ENCODE measurements around the gene FLT3LG. TPM values are rescaled to one million over a fixed set of nuclear protein-coding genes. Genes with fewer than 3 reads are reported as not detected.

Gene FLT3LG
- total RNA-seq, 1 donor from 2014 or later: 1.3 TPM

GRCh38 chr19:49512970-49513745, 39.1 kb downstream of the FLT3LG start:
- DNase-seq (ENCODE audit: low read depth in 2 of 2): peak in 1 of 2 donors; percentile 47

- DNase-seq (ENCODE audit: low read depth in 2 of 2): no peak
Measured at GRCh38 chr19:49513746-49514118, 39.7 kb downstream of the FLT3LG start.

- no peak for DNase-seq (ENCODE audit: low read depth in 2 of 2)
Measured at GRCh38 chr19:49514151-49514550, 40.1 kb downstream of the FLT3LG start.

DNA sequence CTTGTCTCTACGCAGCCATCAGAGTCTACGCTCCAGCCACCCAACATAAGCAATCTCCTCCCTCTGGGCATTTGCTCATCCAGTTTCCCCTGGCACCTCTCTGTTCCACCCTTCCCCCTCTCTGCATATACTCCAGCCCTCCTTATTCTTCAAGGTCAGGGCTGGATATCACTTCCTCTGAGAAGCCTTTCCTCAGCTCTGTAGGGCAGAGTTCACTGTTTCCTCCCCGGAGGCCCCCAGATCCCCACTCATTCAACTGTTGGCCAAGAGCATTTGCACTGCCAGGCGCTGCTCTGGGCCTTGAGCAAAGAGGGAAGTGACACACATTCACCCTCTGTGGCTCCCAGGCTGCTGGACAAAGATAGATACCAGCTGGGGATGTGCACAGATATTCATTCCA, 41.8 kb downstream of the FLT3LG start:
- DNase-seq (ENCODE audit: low read depth in 2 of 2): peak in 1 of 2 donors; percentile 16

DNA sequence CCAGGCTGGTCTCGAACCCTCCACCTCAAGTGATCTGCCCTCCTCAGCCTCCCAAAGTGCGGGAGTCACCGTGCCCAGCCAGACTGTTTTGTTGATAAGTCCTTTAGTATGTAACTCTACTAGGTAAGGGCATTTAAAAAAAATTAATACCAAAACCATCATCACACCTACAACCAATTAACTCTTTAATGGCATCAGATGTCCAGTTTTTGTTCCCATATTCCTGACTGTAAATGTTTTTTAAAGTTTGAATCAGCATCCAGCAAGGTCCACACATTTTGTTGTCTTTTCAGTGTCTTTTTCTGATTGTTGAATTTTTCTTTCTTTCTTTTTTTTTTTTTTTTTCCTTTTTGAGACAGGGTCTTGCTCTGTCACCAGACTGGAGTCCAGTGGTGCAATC, 44.0 kb downstream of the FLT3LG start:
- no peak for DNase-seq (ENCODE audit: low read depth in 2 of 2)

DNA sequence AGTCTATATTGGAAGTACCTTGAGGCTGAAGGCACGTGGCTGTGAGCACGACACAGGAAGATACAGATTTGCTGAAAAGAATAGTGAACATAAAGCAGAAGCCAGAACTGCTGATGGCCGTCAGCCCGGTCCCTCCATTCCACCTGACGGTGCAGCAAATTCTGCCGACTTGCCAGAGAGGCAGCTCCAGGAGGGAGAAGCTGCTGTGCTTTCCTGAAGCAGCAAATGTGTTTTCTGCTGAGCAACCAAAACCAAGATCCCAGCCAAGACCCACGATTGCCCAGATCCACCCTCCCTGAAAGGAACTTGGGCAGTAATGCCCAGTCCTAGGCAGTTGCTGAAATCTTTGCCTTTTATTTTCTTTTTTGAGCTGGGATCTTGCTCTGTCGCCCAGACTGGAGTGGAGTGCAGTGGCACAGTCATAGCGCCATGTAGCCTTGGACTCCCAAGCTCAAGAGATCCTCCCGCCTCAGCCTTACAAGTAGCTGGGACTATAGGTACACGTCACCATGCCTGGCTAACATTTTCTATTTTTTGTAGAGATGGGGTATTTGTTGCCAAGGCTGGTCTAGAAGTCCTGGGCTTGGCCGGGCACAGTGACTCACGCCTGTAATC, 46.8 kb downstream of the FLT3LG start:
- no peak for DNase-seq (ENCODE audit: low read depth in 2 of 2)

DNA sequence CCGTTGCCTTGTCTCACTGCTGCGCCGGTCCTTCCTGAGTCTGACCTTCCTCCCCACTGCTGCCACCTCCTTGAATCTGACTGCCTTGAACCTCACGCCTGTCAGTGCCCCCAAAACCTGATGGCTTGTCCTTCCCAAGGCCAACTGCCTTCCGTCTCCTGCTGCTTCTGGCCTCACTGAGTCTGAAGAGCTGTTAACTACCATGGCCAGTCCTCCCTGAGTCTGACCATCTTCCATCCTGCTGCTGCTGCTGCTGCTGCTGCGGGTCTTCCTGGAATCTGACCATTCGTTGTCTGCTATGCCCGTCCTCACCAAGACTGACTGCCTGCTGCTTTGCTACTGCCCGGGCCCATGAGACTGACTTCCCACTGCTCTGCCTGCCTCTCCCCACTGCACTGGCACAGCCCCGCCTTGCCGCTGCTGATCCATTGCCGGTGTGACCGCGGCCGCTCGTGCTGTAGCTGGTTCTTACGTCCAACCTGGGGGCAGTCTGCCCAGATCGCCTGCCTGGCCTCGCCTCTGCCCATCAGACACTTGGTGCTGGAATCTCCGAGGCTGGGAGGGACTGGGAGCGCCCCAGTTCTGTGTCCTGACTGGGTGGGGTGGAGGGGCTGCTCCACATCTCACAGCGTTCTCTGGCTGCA, 50.9 kb downstream of the FLT3LG start:
- DNase-seq (ENCODE audit: low read depth in 2 of 2): no peak

DNA sequence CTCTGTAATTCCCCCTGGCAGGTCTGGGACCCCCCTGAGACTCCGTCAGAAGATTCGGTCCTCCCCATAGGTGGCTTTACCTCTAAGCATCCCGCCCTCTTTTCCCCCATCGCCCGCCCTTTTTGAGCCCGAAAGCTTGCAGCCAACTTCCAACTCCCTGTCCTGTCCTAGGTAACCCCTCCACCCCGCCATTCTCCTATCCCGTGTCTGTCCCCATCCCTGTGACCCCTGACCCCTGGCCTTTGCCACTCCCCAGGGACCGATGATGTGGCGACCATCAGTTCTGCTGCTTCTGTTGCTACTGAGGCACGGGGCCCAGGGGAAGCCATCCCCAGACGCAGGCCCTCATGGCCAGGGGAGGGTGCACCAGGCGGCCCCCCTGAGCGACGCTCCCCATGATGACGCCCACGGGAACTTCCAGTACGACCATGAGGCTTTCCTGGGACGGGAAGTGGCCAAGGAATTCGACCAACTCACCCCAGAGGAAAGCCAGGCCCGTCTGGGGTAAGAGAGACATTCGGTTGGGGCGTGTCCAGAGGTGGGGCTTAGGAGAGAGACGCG, 54.3 kb downstream of the FLT3LG start:
- no peak for DNase-seq (ENCODE audit: low read depth in 2 of 2)

DNA sequence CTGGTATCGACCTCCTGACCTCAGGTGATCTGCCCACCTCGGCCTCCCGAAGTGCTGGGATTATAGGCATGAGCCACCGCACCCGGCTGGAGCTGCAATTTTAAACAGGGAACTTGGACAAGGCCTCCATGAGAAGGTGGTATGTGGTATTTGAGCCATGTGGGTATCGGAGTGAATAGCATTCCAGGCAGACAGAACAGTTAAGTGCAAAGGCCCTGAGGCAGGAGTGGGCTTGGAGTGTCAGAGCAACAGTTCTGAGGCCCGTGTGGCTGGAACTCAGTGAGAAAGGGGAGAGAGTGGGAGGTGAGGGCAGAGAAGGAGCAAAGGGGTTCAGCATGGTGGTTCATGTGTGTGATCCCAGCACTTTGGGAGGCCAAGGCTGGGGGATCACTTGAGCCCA, 56.7 kb downstream of the FLT3LG start:
- no peak for DNase-seq (ENCODE audit: low read depth in 2 of 2)

DNA sequence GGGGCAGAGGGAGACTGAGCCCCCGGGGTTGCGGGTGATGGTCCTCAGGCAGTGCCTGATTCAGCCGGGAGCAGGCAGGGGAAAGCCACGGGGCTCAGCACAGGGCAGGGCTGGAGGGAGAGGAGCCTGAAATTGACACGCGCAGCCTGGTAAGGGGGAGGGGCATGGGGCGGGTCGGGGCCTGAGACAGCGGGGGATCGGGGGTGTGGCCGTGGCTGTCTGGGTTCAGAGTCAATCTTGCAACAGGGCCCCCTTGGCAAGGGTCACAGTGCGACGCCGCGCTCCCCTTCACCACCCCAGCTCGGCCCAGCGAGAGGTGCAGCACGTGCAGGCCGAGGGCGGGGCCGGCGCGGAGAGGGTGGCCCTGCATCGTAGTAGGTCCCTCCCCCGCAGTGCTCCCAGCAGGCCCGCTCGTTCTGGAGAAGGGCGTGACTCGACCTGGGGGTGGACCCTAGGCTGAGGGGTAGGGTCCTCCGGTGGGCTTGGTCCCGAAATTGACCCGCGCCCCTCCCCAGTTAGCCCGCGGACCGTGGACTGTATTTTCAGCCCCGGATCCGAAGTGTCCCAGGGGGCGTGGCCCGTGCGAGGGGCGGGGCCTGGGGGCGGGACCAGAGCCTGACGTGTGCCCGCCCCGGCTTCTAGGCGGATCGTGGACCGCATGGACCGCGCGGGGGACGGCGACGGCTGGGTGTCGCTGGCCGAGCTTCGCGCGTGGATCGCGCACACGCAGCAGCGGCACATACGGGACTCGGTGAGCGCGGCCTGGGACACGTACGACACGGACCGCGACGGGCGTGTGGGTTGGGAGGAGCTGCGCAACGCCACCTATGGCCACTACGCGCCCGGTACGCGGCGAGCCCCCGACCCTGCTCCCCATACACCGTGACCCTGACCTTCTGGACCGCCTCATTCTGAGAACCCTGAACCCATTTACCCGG, 59.8 kb downstream of the FLT3LG start:
- peak in 1 of 2 donors; percentile 65 for DNase-seq (ENCODE audit: low read depth in 2 of 2)

GRCh38 chr19:49534632-49535385, 60.8 kb downstream of the FLT3LG start:
- no peak for DNase-seq (ENCODE audit: low read depth in 2 of 2)

Other genes with a start within 250 kb of the FLT3LG start
- gene SLC6A16, start 149.0 kb upstream of the FLT3LG start, total RNA-seq: 0.26 and 0.51 TPM in 2 replicates
- gene CD37, start 138.8 kb upstream of the FLT3LG start, total RNA-seq: not detected in 2 replicates
- gene TEAD2, start 111.8 kb upstream of the FLT3LG start, total RNA-seq: 57.4 and 72.2 TPM in 2 replicates
- 0.13 and 0.51 TPM in 2 replicates for gene DKKL1, start 110.3 kb upstream of the FLT3LG start, total RNA-seq
- not detected in 2 replicates for gene KASH5, start 86.0 kb upstream of the FLT3LG start, total RNA-seq
- gene PTH2, start 50.8 kb upstream of the FLT3LG start, total RNA-seq: not detected in 2 replicates
- not detected in 2 replicates for gene GFY, start 48.8 kb upstream of the FLT3LG start, total RNA-seq
- 0.13 TPM in 2 replicates for gene SLC17A7, start 32.7 kb upstream of the FLT3LG start, total RNA-seq
- 146 and 159 TPM in 2 replicates for gene PIH1D1, start 22.4 kb upstream of the FLT3LG start, total RNA-seq
- 41.3 and 61.4 TPM in 2 replicates for gene ALDH16A1, start 21.0 kb upstream of the FLT3LG start, total RNA-seq
- gene RPL13A, start 13.4 kb downstream of the FLT3LG start, total RNA-seq: 3,699 and 4,643 TPM in 2 replicates
- gene RPS11, start 22.2 kb downstream of the FLT3LG start, total RNA-seq: 2,245 and 2,954 TPM in 2 replicates
- 51.9 and 184 TPM in 2 replicates for gene FCGRT, start 38.4 kb downstream of the FLT3LG start, total RNA-seq
- 11.7 and 13.4 TPM in 2 replicates for gene RCN3, start 53.8 kb downstream of the FLT3LG start, total RNA-seq
- 109 and 127 TPM in 2 replicates for gene NOSIP, start 106.3 kb downstream of the FLT3LG start, total RNA-seq
- 2.4 and 7.1 TPM in 2 replicates for gene PRRG2, start 107.1 kb downstream of the FLT3LG start, total RNA-seq
- 1.0 and 2.9 TPM in 2 replicates for gene PRR12, start 117.0 kb downstream of the FLT3LG start, total RNA-seq
- 23.0 and 31.6 TPM in 2 replicates for gene RRAS, start 165.9 kb downstream of the FLT3LG start, total RNA-seq
- gene SCAF1, start 168.0 kb downstream of the FLT3LG start, total RNA-seq: 5.3 and 9.6 TPM in 2 replicates
- gene IRF3, start 191.6 kb downstream of the FLT3LG start, total RNA-seq: 33.9 and 42.1 TPM in 2 replicates
- gene BCL2L12, start 191.7 kb downstream of the FLT3LG start, total RNA-seq: 4.0 and 4.6 TPM in 2 replicates
- gene PRMT1, start 203.1 kb downstream of the FLT3LG start, total RNA-seq: 383 and 426 TPM in 2 replicates
- 0.26 and 0.38 TPM in 2 replicates for gene ADM5, start 215.4 kb downstream of the FLT3LG start, total RNA-seq
- gene CPT1C, start 216.9 kb downstream of the FLT3LG start, total RNA-seq: 9.6 and 14.5 TPM in 2 replicates

Measured in dermis microvascular lymphatic vessel endothelial cell (primary cell).